IPS-NIHi7 (cell line): ENCODE data around the gene SLC16A5.
"Not testable (repeated sequence)": the region's sequence is repeated elsewhere in the genome, so short reads cannot be mapped to it uniquely, and the experiment has no call there.

ENCODE experiments used
- DNase-seq: peaks from one replicate; pipeline ENCODE4 v3.0.0; 2012; ENCODE audit warnings: mixed read lengths; ENCODE audit errors: extremely low spot score

SLC16A5 gene

DNA sequence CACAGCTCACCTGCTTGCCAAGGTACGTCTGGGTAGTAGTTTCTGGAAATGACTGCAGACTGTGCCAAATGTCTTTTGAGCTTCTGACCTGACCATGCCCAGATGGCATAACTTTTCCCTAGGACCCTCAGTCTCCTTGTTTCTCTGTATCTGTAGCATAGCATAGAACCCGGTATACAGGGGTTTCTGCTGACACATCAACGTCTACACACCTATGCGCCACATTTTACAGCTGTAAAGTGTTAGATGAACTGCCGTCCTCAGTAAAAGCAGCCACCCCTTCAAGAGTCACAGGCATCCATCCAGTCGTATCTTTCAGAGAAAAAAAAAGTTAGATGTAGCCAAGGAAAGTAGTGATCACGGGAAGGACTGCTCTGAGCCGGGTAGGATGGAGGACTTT lies 23.3 kb upstream of the SLC16A5 start:
- no peak for DNase-seq

DNA sequence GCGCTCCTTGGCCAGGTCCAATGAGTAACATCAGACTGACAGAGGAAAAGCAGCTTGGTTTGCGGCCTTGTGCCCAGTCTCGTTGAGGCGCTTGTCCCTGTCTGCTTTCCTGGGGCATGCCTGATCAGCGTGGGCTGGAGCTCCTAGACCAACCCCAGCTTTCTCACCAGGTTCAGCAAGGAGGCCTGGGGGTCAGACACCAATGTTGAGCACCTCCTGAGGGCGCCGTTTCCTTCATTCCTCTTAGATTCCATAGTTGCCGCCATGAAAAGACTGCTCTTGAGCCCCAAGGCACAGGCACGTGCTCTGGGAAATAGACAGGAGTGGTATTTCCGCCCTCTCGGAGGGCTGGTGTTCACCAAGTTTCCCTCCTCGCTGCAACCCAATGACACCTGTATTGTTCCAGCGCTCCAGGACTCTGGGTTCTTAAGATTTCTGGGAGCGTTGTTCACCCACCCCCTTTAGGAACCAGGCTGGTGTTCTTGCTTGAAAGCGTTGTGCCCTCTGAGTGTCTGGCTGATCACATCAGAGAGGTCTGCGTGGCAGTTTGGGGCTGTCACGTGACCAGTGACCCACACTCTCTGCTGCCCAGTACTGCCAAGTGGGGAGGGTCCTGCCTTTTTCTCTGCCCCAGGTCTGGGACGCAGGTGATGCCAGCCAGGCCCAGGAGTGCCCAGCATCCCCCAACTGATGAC lies 22.7 kb upstream of the SLC16A5 start:
- DNase-seq, result peak; percentile 61

DNA sequence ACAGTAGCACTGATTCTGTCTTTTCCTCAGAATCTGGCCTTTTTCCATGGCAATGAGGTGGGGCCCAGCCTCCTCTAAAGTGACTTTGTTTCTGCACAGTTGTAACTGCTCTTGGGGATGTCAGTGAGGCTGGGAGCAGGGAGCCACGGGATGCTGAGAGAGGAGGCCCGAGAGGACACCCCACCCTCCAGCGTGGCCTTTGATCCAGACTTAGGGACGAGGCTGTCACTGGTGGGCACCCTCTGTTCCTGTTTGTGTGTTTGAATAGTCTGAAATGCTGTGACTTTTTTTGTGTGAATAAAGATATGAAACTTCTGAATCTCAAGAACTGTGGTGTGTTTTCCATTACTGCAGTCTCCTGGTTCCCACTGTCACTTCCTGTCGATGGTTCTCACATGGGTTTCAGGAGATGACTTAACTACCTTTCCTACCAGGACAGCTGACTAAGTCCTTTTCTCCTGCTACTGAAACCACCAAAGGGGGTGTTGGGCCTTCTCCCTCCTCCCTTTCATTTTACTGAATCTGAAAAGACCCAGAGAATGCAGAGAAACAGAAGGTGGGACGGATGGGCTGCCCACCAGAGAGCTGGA lies 22.1 kb upstream of the SLC16A5 start:
- DNase-seq, result no peak

DNA sequence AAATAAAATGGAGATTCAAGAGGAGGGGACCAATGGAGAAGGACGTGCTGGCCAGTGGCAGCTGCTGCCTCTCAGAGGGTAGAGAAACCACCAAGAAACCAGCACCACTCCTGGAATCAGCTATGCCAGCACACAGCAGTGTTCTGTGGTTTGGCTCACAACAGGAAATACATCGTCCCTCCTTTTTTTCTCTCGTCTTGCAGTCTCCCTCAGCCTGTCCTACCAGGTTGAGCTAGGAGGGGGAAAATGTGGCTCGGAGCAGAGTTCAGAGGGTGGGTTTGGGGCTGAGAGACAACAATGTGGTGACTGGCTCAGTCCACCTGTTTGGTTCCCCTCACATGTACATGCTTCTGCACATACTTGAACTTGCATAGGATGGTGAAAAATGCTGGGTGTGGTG lies 19.9 kb upstream of the SLC16A5 start:
- DNase-seq, result no peak

DNA sequence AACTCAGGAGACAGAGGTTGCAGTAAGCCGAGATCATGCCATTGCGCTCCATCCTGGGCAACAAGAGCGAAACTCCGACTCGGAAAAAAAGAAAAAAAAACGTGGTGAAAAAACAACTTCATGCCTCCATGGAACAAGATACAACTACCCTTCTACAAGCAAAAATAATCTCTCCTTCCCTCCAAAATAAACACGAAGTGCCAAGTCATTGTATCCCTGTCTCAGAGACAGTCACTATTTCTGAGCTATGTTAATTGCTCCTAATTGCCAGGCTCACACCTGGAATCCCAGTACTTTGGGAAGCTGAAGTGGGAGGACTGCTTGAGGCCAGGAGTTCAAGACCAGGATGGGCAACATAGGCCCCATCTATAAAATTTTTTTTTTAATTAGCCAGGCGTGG lies 19.0 kb upstream of the SLC16A5 start:
- no peak for DNase-seq

DNA sequence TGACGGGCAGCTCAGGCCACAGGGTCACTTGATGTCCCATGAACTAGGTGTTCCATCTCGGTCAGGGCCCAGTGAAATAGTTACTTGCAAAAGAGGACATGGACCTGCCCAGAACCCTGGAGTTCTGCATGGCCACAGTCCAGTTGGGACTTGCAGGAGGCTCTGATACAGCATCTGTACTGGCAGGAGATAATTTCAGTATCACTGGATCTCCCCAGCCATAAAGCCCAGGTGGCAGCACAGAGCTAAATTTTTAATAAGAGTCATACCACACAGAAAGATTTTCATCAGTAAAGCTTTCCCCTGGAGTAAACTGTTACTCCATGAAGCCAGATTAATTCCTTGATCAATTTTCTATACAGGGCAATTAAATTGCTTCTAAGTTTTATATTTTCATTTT lies 18.0 kb upstream of the SLC16A5 start:
- no peak for DNase-seq

DNA sequence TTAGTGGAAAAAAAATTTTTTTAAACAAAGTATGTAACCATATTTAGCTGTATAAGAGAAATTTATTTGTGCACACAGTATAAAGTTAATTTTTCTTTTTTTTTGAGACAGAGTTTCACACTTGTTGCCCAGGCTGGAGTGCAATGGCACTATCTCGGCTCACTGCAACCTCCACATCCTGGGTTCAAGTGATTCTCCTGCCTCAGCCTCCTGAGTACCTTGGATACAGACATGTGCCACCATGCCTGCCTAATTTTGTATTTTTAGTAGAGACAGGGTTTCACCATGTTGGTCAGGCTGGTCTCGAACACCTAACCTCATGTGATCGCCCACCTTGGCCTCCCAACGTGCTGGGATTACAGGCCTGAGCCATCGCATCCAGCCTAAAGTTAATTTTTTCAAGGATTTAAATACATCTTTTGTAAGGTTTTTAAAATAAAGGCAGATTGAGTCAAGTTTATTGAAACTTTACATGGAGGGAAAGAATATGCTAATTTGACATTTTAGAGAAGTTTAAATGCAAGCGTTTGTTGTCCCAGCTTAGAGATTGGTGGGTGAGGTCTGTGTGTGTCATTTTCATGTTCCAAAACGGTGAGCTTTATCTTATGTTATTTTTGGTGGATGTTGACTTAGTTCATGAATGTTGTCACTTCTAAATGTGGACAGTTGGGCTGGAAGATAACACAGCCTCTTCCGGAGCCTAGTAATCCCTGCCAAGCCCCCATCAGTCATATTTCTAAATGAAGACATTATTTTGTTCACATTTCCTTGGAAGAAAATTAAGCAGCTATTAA lies 16.1 kb upstream of the SLC16A5 start:
- DNase-seq, result not testable (repeated sequence)

DNA sequence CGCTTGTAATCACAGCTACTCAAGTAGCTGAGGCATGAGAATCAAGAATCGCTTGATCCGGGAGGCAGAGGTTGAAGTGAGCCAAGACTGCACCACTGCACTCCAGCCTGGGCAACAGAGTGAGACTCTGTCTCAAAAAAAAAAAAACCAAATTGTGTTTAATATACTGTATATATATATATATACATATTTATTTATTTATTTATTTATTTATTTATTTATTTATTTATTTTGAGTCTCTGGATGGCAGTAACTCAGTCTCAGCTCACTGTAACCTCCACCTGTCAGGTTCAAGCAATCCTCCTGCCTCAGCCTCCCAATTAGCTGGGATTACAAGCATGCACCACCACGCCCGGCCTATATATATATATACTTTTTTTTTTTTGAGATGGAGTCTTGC lies 14.8 kb upstream of the SLC16A5 start:
- DNase-seq, result not testable (repeated sequence)

DNA sequence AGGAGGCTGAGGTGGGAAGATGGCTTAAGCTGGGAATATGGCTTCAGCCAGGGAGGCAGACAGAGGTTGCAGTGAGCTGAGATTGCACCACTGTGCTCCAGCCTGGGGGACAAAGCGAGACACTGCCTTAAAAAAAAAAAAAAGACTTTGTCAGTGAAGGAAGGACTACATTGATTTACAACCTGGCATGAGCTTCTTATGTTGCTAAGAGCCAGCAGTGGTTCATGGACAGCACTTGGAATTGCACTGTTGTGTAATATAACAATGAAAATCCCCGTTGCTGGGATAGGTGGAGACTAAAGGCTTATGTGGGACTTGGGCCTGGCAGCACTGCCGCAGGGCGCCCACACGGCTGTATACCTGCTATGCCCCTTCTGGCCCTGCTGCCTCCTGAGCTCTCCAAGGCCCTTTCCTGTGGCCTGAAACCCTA lies 14.1 kb upstream of the SLC16A5 start:
- DNase-seq, result no peak

DNA sequence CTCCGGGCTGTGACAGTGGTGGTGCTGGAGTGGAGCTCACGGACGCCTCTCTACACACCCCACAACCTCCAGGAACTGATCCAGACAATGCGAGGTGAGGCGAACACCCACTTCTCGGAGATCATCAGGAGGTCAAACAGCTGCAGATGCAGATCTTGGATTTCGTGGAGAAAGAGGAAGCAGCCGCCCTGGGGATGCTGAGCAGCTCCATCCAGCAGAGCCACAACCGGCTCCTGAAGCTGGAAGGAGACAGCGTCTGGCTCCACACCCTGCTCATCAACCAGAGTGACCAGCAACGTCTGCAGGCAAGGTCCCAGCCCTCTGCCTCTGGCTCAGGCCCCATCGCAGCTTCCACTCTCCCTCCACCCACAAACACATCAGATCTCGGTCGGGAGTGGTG lies 13.2 kb upstream of the SLC16A5 start:
- no peak for DNase-seq

DNA sequence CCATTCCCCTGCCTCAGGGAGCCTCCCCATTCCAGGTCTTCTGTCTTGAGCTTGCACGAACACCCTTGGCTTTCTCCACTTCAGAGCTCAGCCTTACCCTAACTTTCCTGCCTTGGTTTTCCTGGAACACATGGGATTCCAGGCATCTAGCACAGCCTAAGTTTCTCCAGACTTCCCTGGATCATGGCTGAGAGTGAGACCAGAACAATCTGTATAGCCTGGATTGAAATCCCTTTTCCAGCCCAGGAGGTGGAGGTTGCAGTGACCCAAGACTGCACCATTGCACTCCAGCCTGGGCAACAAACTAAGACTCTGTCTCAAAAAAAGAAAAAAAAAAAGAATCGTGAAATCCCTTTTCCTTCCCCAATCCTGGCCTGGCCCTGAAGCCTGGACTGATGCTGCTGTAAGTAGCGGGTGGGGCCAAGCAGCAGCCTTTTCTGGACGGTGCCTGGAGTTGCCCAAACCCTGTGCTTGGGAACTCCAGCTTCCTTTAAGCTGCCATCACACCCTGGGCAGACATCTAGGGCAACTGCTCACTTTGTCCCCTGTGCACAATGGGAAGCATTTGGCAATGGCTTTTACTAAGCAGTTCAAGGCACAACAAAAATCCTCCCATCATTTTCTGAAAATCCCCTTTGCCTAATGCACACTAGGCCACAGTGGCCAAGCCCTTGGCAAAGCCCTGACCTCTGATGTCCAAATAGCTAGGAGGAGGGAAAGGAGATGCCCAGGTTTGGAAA lies 12.0 kb upstream of the SLC16A5 start:
- no peak for DNase-seq

DNA sequence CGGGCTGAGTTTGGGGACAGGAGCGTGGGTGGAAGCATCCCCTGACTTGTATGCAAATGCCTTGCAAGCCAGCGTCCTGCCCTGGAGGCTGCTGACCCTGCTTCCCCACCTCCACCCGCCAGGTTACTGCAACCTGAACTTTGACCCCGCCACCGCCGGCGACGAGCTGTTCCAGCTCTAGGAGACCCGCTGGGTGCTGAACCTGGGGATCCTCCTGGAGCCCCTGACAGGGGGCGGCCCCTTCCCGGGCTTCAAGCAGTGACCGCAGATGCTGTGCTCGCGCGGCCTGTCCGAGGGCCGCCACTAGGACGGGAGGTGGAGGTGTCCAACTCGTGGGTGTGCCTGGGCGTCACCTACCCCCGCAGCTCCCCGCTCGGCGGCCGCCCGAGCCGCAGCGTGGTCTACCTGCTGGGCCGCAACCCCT lies 10.7 kb upstream of the SLC16A5 start:
- no peak for DNase-seq

DNA sequence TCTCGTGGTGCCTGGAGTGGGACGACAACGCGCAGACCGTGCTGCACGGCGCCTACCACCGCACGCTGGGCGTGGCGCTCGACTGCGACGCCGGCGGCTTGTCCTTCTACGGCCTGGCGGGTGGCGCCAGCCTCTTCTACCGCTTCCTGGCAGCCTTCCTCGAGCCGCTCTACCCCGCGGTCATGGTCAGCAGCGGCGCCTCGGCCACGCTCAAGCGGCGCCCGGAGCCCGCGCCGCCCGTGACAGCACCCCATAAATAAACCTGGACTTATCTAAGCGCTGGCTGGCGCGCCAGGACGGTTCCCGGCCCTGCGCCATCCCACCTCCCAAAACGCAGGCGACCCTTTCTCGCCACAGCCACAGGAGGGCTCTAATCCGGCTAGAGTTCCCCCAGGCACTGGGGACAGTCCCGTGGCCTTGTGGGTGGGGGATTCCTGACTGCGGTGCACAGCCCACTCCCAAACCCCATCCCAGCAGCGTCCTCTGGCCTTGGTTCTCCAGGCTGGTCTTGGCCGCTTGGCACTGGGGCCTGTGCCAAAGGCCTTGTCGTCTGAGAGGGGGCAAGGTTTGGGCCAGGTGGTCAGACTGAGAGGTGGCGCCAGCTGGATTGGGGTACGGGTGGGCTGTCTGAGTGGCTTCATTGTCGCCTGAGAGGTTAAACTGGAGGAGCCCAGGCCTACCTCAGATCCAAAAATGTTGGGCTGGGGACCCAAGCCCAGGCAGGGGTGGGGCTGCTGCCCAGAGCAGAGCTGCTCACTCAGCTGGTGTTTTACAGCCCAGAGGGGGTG lies 10.1 kb upstream of the SLC16A5 start:
- DNase-seq, result no peak

DNA sequence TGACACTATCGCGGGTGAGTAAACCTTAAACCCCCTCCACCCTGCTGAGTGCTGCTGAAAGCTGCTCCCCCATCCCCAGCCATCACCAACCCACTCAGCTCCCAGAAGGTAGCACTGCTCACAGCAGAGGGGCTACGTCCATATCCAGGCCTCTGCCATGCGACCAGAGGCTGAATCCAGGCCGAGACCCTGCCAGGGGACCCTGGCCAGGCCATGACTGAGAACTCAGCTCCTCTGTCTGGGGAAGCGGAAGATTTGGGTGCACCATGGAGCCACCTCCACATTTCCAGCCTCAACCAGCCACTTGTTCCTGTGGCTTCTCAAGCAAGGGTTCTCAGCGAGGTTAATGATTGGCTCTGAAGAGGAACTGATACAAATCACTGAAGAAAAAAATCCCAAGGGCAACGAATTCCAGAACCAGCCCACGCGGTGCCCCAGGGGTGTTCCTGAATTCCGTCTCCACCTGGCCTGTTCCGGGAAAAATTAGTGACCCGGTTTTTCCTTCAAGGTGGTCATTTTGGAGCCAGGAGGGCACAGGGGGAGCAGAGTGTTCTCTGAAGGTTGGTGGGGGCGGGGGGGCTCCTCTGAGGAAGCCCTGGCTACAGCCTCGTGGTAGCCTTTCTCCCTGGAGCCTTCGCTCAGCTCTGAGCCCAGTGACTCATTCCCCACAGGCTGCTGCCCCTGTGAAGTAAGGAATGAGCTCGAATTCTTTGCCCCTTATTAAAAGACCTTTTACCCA lies 9.3 kb upstream of the SLC16A5 start:
- no peak for DNase-seq

DNA sequence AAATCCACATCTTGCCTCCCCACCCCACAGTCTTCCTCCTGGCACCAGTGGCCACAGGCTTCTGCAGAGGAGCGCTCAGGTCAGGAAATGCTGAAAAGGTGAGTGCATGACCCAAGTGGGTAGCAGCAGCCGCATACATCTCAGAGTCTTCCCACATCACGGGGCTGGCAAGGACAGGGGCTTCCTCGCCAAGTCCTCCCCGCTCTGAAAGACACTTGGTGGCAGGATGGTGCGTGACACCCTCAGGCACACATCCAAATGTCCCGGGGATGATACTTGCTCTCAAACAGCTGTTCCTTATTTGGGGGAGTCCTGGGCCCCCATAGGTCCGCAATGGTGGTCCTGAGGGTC lies 8.8 kb upstream of the SLC16A5 start:
- no peak for DNase-seq

DNA sequence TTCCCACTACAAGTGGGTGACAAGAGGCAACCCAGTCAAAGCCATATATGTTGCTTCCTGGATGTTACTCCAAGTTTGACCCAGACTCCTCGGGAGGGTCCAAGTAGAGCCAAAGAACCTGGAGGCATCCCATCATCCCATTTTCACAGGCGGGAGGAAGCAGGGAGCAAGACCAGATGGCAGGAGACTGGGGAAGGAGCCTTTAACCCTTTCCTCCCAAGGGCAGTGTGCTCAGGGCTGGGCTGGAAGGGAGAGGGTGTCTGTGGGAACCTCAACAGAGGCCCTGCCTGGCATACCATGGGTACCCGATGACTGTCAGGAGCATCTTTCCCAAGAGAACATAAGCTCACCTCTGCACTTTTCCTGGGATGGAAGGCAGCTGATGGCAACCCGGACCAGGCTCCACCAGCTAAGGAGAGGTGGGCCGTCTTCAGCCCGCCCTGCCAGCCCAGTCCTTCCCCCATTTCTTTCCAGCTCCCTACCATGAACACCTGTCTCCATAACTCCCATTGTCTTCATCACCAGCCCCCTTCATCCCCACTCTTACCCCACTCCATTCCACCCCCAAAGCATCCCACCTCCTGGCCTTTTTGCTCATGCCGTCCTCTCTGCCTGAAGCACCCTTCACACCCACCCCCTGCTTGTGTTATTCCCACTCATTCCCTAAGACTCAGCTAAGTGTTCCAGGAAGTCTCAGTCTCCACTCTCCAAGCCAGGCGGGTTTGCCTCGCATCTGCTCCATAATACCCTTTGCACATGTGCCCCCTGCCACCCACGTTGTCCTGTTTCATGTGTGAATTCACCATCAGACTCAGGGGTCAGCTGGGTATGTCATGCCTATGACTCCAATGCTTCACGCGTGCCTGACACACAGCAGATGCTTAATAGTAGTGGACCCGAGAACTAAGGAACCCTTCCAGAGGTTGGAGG lies 5.9 kb upstream of the SLC16A5 start:
- no peak for DNase-seq

DNA sequence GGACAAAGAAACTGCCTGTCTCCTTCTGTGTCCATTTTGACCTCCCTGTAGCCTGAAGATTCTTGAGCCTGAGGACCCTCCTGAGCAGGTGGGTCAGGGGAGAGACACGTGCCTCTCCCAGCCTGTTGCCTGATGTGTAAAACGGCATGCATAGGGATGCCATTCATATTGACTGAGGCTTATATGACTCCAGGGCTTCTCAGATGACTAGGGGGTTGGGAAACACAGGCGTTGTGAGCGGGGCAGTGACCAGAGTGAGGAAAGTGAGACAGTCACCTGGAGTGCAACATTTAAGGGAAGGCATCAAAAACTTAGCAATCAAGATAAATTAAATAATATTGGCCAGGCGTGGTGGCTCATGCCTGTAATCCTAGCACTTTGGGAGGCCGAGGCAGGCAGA lies 5.1 kb upstream of the SLC16A5 start:
- no peak for DNase-seq

DNA sequence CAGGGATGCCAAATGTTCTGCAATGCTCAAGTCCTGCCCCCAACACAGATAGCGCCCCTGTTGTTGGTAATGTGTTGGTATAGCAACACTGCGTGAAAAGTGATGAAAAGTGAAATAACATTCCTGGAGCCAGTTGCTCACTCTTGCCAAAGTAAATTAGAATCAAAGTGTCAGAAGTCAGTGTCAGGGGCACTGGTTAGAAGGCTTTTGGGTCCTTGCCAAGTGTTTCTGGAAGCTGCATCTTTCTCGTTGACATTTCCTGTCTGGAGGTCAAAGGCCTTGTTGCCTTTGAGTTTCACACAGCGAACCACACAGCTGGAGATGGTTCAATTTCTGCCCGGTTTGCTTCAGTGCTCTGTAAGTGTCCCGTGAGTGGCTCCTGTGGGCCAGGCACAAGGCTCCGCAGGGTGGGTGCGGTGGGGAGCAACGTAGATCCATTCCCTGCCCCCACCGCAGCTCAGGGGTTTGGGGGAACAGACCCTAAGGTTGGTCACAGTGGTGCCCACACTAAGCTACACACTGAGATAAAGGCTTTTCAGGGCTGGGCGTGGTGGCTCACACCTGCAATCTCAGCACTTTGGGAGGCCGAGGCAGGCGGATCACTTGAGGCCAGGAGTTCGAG lies 3.6 kb upstream of the SLC16A5 start:
- no peak for DNase-seq

DNA sequence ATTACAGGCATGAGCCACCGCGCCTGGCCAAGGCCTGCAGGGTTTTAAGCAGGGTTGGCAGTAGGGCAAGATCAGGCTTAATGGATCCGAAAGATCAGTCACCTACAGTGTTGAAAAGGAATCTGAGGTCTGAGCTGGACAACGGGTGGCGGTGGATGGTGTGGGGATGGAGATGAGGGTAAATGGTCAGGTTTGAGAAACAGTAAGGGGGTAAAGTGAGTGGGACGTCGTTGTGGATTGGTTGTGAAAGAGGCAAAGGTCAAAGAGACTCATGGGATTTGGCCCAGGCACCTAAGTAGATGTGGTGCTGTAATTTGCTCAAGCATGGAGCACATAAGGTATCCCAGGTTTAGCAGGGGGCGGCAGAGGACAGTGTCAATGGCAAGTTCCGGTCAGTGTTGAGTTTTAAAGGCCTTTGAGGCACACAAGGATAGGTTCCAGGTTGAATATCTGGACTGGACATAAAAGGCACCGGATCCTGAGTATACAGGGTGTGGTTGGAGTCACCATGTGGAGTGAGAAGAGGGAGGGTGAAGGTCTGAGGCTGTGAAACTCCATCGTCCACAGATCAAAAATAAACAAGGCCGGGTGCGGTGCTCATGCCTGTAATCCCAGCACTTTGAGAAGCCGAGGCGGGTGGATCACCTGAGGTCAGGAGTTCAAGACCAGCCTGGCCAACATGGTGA lies 1.1 kb upstream of the SLC16A5 start:
- DNase-seq, result no peak
